ENCODE data around the gene NFIA. TPM values are rescaled to one million over a fixed set of nuclear protein-coding genes. Genes with fewer than 3 reads are reported as not detected.
A peak's percentile ranks its signal among the peaks of the same experiment; 100 is the strongest.

NFIA gene
- total RNA-seq, 1 experiment from 2014 or later, result 23.9 TPM

GRCh38 chr1:61480273-61480935 lies 398.0 kb downstream of the NFIA start:
- no peaks in the 10 kb centered on the region for H3K9me3 ChIP-seq (replicated peaks)
- H3K27ac ChIP-seq, result no peak overlapping the region
- no peaks in the 10 kb centered on the region for H3K36me3 ChIP-seq
- no peak overlapping the region for H3K4me3 ChIP-seq
- DNase-seq, result no peak
- 0 out of 2 replicates have a peak, but pooled peaks cover 5% of the 10 kb centered on the region for H3K27me3 ChIP-seq
- no peaks in the 10 kb centered on the region for H3K4me1 ChIP-seq

- Histone ChIP-seq H3K4me3 (no peak overlapping the region), H3K27ac (no peak overlapping the region), H3K9me3 (replicated peaks) (no peaks in the 10 kb centered on the region), H3K36me3 (no peaks in the 10 kb centered on the region), H3K27me3 (0 out of 2 replicates have a peak, but pooled peaks cover 5% of the 10 kb centered on the region), H3K4me1 (no peaks in the 10 kb centered on the region)
- no peak for DNase-seq
Observed at GRCh38 chr1:61481315-61481715, 399.0 kb downstream of the NFIA start.

- H3K27me3 ChIP-seq, result 0 out of 2 replicates have a peak, but pooled peaks cover 5% of the 10 kb centered on the region
- DNase-seq, result no peak
- no peak overlapping the region for H3K27ac ChIP-seq
- no peaks in the 10 kb centered on the region for H3K36me3 ChIP-seq
- no peaks in the 10 kb centered on the region for H3K9me3 ChIP-seq (replicated peaks)
- no peaks in the 10 kb centered on the region for H3K4me1 ChIP-seq
- H3K4me3 ChIP-seq, result no peak overlapping the region
Observed at GRCh38 chr1:61482170-61482734, 399.9 kb downstream of the NFIA start.

- Histone ChIP-seq H3K9me3 (replicated peaks) (no peaks in the 10 kb centered on the region), H3K4me1 (no peaks in the 10 kb centered on the region), H3K4me3 (no peak overlapping the region), H3K36me3 (no peaks in the 10 kb centered on the region), H3K27me3 (no peaks in the 10 kb centered on the region), H3K27ac (no peak overlapping the region)
- no peak for DNase-seq
Observed at GRCh38 chr1:61486783-61487536, 404.6 kb downstream of the NFIA start.

- no peaks in the 10 kb centered on the region for H3K36me3 ChIP-seq
- no peaks in the 10 kb centered on the region for H3K9me3 ChIP-seq (replicated peaks)
- no peaks in the 10 kb centered on the region for H3K27me3 ChIP-seq
- no peak overlapping the region for H3K4me3 ChIP-seq
- no peak for DNase-seq
- H3K27ac ChIP-seq, result no peak overlapping the region
- no peaks in the 10 kb centered on the region for H3K4me1 ChIP-seq
Observed at GRCh38 chr1:61487801-61488200, 405.4 kb downstream of the NFIA start.

GRCh38 chr1:61490924-61491323 lies 408.6 kb downstream of the NFIA start:
- H3K36me3 ChIP-seq, result no peaks in the 10 kb centered on the region
- no peaks in the 10 kb centered on the region for H3K9me3 ChIP-seq (replicated peaks)
- no peaks in the 10 kb centered on the region for H3K27me3 ChIP-seq
- H3K4me3 ChIP-seq, result no peak overlapping the region
- no peak overlapping the region for H3K27ac ChIP-seq
- H3K4me1 ChIP-seq, result no peaks in the 10 kb centered on the region
- DNase-seq, result no peak

GRCh38 chr1:61491497-61491896 lies 409.1 kb downstream of the NFIA start:
- no peaks in the 10 kb centered on the region for H3K27me3 ChIP-seq
- DNase-seq, result no peak
- H3K27ac ChIP-seq, result no peak overlapping the region

GRCh38 chr1:61494000-61494399 lies 411.6 kb downstream of the NFIA start:
- Histone ChIP-seq H3K27ac (no peak overlapping the region), H3K27me3 (no peaks in the 10 kb centered on the region), H3K4me1 (no peaks in the 10 kb centered on the region), H3K36me3 (no peaks in the 10 kb centered on the region), H3K9me3 (replicated peaks) (no peaks in the 10 kb centered on the region), H3K4me3 (no peak overlapping the region)
- DNase-seq, result no peak

More at GRCh38 chr1:61491497-61491896, 409.1 kb downstream of the NFIA start:
- H3K36me3 ChIP-seq, result no peaks in the 10 kb centered on the region
- H3K9me3 ChIP-seq (replicated peaks), result no peaks in the 10 kb centered on the region
- H3K4me1 ChIP-seq, result no peaks in the 10 kb centered on the region
- H3K4me3 ChIP-seq, result no peak overlapping the region

GRCh38 chr1:61496501-61496900 lies 414.1 kb downstream of the NFIA start:
- Histone ChIP-seq H3K27me3 (no peaks in the 10 kb centered on the region), H3K4me3 (no peak overlapping the region), H3K4me1 (no peaks in the 10 kb centered on the region), H3K27ac (no peak overlapping the region), H3K36me3 (no peaks in the 10 kb centered on the region), H3K9me3 (replicated peaks) (no peaks in the 10 kb centered on the region)
- DNase-seq, result no peak

GRCh38 chr1:61497013-61497412 lies 414.7 kb downstream of the NFIA start:
- Histone ChIP-seq H3K36me3 (no peaks in the 10 kb centered on the region), H3K4me3 (no peak overlapping the region), H3K27me3 (no peaks in the 10 kb centered on the region), H3K27ac (no peak overlapping the region), H3K4me1 (no peaks in the 10 kb centered on the region), H3K9me3 (replicated peaks) (no peaks in the 10 kb centered on the region)
- no peak for DNase-seq

- H3K9me3 ChIP-seq (replicated peaks), result no peaks in the 10 kb centered on the region
- H3K27ac ChIP-seq, result no peak overlapping the region
- H3K27me3 ChIP-seq, result no peaks in the 10 kb centered on the region
- H3K36me3 ChIP-seq, result no peaks in the 10 kb centered on the region
- no peak for DNase-seq
- no peak overlapping the region for H3K4me3 ChIP-seq
- H3K4me1 ChIP-seq, result no peaks in the 10 kb centered on the region
Observed at GRCh38 chr1:61498342-61498741, 416.0 kb downstream of the NFIA start.

- Histone ChIP-seq H3K9me3 (replicated peaks) (no peaks in the 10 kb centered on the region), H3K4me1 (no peaks in the 10 kb centered on the region; the same call in 1 of the 2 replicates), H3K27ac (no peak overlapping the region), H3K27me3 (no peaks in the 10 kb centered on the region), H3K36me3 (no peaks in the 10 kb centered on the region), H3K4me3 (no peak overlapping the region)
- DNase-seq, result no peak
Observed at GRCh38 chr1:61501971-61502916, 419.9 kb downstream of the NFIA start.

- Histone ChIP-seq H3K9me3 (replicated peaks) (no peaks in the 10 kb centered on the region), H3K4me1 (no peaks in the 10 kb centered on the region; the same call in 1 of the 2 replicates), H3K27ac (no peak overlapping the region), H3K36me3 (no peaks in the 10 kb centered on the region), H3K27me3 (no peaks in the 10 kb centered on the region), H3K4me3 (no peak overlapping the region)
- DNase-seq, result no peak
Observed at GRCh38 chr1:61504305-61504704, 421.9 kb downstream of the NFIA start.

- Histone ChIP-seq H3K4me3 (no peak overlapping the region), H3K27me3 (no peaks in the 10 kb centered on the region), H3K36me3 (no peaks in the 10 kb centered on the region), H3K27ac (no peak overlapping the region), H3K4me1 (no peaks in the 10 kb centered on the region; the same call in 1 of the 2 replicates), H3K9me3 (replicated peaks) (no peaks in the 10 kb centered on the region)
- peak in 1 of 2 experiments; percentile 35 for DNase-seq
Observed at GRCh38 chr1:61504852-61505390, 422.6 kb downstream of the NFIA start.
